LHCN-M2 (cell line): ENCODE results near the gene LRRTM2. TPM values are rescaled to one million over a fixed set of nuclear protein-coding genes. Genes with fewer than 3 reads are reported as not detected.

Experiments used
- DNase-seq: peaks from one replicate; pipeline ENCODE4 v3.0.0-alpha.2; 2012; ENCODE audit warnings: low read depth
- total RNA-seq: library from RNA; depleted of rRNA; stranded (reverse); fragments of >200 nt; gene quantifications from 2 replicates; pipeline ENCODE4 v1.2.3, GENCODE V29; 2014

Gene LRRTM2
- total RNA-seq, 1 experiment from 2014 or later, result under 0.01 TPM

DNA sequence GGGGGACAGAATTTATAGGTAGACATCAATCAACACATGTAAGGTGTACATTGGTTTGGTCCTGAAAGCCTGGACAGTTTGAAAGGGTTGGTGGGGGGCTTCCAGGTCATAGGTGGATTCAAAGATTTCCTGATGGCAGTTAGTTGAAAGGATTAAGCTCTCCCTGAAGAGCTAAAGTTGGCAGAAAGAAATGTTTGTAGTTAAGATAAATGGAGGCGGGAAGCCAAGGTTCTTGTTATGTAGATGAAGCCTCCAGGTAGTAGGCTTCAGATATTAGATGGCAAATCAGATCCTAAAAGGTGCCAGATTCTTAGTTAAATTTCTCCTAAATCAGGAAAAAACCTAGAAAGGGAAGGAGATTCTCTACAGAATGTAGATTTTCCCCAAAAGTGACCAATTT lies 9.0 kb upstream of the LRRTM2 start:
- DNase-seq, result no peak

DNA sequence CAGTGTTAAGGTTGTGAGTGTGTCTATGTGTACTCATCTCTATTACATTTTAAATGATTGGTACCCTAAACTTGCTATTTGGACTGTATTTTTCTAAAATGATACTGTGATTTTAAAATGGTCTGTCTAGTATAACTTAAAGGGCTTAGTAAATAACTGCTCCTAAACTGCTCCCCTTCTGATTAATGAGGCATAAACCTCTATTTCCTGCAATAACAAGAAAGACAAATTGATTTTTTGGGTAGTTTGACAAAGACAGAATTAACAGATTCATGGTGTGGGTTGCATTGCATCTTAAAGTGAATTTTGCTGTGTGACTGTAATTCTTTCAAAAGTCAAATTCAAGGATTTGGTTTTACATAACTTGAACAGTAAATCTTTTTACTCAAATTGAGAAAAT lies 8.1 kb upstream of the LRRTM2 start:
- no peak for DNase-seq

DNA sequence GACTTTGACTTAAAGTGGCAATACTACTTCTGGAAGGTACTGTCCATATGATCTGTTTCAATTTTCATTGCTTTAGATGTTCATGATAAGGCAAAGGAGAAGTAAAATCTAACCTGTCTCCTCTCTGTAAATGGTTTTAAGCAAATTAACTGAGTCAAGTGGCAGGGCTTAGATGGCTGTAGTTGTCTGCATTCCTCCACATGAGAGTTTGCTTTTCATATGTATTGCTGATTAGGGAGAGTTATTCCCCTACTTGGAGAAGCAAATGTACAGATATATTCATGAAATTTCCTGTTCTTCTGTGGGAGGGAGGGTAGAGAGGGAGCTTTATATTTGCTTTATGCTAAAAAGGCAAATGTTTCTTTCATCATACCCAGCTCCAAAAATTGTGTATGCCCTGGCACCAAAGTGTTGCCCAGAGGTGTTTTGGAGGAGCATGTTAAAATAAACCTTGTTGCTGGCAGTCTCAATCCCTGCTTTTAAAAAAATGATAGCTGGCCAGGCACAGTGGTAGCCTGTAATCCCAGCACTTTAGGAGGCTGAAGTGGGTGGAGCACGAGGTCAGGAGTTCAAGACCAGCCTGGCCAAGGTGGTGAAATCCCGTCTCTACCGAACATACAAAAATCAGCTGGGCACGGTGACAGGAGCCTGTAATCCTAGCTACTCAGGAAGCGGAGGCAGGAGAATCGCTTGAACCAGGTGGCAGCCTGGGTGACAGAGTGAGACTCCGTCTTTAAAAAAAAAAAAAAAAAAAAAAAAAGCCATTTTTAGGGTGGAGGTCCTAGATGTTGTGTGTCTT lies 3.5 kb upstream of the LRRTM2 start:
- DNase-seq, result no peak

DNA sequence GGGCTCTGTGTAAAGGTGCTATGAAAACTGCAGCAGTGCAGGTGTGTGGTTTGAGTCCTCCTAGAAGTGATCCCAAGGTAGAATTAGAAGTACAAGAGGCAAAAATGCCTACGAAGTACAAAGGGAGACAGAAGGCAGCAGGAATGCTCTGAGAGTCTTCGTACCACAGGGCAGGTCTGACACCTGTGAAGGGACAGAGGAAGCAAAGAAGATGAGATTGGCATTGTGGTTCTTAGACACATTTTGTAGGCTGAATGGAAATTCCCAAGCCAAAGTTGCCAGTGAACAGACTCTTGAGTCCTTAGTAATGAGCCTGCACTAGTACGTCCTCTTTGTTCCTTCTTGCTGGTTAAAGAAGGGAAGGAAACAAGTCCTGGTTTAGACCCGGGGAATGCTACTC lies 1.7 kb upstream of the LRRTM2 start:
- no peak for DNase-seq

DNA sequence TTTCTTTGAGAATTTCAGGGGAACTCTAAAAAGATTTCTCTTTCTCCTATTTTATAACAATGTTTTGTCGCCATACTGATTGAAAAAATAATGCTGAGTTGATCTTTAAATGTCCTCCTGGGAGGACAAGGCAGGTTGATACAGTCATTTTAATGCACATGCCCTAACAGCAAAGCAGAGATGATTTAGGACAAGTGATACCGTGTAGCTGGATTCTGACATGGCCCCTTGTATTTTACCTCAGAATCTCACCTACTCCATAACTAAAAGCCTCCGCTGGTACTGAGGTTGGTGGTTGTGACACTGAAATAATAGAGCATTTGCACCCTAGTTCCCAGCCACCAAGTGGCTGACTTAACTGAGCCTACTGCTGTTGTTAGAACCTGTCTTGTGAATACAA lies 811 bp upstream of the LRRTM2 start:
- DNase-seq, result no peak

DNA sequence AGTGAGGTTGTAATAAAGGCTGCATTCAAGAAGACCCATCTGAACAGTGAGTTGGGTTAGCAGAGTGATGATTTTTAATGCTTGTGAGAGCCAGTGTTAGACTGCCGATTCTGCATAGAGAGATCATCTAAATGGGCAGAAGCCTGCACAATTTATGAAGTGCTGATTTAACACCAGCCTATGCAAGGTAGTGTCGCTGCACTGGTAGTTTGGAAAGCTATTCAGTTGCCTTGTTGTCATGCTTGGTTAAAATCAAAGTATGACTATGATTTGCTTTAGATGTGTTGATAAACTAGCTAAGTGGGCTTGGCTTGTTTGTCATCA lies 379 bp upstream of the LRRTM2 start:
- DNase-seq, result no peak

DNA sequence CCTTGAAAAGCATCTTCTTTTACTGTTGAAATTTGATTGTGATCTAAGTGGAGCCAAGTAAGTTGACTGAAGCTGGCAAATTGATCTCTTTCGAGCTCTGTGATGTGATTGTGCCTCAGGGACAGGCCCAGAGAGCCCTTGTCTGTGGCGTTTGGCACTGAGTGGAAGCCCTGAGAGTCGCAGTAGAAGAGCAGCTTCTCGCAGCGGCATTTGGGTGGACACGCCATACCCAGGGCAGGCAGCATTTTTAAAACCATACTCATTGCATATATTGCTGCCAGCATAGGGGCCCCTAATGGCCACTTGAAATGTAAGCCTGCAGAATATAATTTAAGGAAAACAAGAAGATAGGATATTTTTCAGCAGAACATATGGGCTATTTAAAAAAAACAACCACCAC lies 894 bp downstream of the LRRTM2 start:
- DNase-seq, result no peak

DNA sequence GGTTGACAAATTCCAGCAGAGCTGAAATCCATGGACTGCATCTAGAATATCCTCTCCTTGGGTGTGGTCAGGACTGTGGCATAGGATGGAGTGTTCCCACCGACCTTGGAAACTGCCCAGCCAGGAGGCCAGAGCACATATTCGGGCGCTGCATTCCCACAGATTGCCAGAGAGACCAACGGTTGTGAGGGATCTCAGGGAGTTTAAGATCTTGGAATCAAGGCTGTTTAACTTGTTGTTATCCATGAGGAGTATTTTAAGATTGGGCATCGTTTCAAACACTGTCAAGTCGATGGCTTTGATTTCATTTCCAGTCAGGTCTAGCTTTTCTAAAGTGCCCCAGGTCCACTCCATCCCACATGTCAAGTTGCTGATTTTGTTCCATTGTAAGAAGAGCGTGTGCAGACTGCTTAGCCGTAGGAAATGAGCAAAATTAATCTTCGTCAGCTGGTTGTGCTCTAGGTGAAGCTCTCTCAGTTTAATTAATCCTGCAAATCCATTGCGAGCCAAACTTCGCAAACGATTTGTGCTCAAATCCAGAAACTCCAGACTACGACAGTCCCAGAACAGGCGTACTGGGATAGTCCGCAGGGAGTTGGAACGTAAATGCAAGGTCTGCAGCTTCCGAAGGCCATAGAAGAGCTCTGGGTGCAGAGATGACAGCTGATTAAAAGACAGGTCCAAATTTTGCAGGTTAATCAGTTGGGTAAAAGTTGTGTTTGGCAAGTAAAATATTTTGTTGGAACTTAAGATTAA lies 1.5 kb downstream of the LRRTM2 start:
- DNase-seq, result no peak

DNA sequence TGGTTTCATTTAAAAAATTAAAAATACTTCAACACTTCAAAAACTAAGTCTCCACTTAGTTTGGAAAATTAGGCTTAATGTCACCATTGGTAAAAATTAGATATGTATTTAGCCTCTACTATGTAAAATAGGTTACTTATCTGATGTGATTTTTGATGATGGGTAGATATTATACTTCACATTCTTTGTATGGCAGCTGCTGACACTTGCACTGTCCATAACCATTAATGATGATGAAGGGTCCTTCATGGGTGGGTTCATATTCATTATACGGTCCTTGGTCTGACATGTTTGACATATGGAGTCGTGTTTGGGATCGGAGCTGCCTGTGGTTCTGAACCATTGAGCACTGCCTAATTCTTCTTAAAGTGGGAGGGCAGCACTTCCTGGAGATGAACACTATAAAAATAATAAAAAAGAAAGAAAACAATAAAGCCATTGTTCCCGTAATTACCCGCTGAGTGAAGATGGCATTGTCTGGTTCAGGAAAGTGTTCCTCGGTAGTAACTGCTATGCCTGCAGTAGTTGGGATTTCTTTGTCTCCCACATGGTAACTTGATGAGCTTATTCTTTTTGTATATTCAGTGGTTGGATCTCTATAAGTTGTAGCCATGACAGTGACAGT lies 2.2 kb downstream of the LRRTM2 start:
- DNase-seq, result no peak

DNA sequence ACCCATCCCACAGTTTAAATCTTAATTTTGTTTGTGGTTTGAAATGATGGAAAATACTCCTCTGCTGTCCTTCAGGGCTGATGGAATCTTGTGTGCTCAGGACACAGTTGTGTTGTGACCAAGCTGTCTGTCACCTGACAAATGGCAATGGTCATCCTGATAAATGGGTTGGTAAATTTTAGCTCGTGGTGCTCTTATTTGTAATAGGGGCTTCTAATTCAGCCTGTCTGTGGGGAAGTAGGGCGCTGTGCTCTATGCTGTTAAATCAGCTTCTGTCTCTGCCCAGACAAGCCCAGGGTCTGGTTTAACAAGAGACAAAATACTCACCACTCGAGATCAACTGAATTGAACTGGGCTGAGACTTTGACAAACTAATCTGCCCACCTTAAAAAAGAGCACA lies 4.5 kb downstream of the LRRTM2 start:
- DNase-seq, result peak; percentile 18

DNA sequence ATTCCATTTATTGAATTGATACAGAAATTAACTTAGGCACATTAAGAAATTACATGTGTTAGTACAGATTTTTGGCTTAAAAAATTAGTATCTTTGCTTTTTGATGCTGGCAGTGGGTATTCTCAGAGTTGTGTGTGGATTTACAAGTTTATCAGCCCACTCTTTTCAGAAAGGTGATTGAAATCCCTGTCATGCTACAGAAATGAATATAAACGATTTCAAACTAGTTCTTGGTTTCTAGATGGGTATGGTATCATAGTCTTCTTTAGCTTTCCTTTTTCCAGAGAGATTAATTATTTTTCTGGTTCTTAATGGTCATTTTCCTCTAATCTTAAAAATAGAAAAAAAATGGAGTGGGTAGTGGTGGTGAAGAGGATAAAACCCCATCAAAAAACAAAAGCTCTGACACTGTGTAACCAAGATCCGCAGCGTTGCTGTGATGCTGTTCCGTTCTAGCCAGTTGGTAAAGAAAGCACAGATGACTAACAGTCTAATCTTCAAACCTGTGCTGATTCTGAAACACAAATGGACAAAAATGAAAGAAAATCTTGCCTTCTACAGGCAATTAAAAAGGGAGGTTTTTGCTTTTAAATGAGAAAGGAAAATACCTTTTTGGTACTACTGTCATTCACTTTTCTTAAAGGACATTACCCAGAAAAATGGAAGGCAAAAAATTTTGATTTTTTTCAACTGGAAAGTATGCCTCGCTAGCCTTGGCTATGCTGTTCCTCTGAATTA lies 5.2 kb downstream of the LRRTM2 start:
- peak; percentile 64 for DNase-seq

DNA sequence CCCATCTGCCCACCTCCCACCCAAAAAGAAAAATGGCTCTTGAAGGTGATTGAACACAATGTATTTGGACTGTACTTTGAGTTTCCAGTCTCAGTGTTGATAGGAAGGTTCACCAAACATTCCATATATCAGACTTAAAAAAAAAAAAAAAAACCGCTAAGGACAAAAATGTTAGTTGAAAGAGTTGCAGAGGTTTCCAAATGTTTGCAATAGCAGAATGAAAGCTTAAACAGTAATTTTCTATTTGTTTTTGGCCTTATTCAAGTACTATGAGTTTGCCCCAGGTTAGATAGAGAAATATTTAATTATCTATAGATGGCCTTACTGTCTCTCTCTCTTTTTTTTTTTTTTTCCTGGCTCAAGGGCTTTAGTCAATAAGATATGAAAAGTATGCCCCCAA lies 6.1 kb downstream of the LRRTM2 start:
- no peak for DNase-seq

DNA sequence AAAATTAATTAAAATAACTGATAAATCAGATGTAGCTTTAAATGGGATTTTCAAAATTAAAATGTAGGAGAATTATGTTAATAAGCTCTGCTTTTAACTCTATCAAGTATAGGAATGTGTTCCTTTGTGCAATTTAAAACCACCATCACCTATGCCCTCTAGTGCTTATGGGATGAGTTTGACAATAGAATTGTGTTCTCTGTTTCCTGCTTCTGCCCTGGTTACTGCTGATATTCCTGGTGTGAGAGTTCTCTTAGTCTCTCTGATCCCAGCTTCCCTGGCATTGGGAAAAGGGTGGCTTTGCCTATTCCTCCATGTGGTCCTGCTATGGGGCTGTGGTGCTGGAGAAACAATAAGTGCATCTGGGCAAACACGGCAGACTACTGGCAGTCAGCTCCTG lies 8.1 kb downstream of the LRRTM2 start:
- DNase-seq, result no peak

DNA sequence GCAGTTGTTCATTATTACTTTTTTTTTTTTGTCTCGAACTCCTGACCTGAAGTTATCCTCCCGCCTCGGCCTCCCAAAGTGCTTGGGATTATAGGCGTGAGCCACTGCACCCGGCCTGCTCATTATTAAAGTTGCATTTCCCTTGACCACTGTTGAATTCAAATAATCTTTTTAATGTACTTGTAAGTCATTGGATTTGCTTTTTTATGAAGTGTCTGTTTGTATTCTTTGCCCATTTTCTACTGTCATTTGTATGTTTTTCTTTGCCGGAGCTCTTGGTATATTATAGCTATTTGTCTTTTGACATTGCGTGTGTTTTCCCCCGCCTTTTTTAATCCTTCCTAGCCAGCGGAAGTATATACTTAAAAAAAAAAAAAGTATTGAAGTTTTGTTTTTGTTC lies 22.0 kb downstream of the LRRTM2 start:
- no peak for DNase-seq

DNA sequence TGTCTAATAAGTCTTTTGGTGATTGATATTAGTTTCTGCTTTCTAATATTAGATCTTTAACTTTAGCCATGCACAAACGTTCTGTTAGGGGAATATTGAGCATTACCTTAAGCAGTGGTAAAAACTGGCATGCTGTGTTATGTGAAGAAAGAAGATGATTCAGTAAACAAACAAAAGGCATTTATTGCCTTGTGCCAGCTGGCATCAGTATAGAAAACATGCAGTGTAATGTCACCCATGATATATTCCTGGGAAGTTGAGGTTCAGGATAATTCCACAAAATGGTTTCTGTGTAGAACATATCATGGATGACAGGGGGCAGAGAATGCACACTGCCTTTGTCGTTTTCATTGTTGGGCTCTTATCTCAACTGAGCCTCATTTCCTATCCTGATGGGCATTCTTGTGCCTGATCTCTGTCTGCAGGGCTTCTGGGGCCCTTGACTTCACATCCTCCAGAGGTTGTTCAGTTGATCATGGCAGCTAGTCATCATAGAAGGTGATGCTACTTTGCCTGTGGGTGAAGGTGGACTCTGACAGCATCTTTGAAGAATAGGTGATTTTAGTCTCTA lies 24.2 kb downstream of the LRRTM2 start:
- DNase-seq, result peak; percentile 35

DNA sequence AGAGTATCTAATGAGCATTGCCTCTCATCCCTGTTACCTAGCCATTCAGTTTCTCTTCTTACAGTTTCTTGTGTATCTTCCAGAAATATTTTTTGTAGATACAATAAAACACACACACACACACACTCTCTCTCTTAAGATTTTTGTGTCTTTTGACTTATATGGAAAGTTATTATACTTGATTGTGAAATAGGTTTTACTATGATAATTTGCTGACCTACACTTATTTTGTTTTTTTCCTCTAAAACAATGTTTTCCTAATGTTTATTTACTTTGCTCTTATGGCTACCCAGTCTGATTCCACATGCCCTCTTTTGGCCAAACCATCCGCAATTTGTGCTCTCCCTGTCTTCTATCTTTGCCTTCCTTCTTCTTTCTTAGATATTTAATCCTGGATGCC lies 25.3 kb downstream of the LRRTM2 start:
- DNase-seq, result no peak

DNA sequence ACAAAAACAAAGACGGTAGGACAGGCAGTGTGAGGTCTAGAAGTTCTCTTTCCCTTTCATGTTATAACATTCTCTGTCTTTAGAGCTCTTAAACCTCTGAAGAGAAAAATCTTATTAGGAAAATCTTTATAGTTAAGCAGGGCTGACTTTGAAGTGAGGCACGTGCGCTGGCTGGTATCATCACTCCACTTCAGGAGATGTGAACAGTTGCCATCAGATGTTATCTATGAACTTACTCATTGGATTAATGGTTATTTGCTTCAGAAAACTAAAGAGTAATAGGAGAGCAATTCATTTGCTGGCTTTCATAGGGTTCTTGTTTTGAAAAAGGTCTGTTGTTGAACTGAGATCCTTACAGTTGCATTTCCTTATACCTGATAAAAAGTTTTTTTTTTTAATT lies 25.7 kb downstream of the LRRTM2 start:
- DNase-seq, result no peak

DNA sequence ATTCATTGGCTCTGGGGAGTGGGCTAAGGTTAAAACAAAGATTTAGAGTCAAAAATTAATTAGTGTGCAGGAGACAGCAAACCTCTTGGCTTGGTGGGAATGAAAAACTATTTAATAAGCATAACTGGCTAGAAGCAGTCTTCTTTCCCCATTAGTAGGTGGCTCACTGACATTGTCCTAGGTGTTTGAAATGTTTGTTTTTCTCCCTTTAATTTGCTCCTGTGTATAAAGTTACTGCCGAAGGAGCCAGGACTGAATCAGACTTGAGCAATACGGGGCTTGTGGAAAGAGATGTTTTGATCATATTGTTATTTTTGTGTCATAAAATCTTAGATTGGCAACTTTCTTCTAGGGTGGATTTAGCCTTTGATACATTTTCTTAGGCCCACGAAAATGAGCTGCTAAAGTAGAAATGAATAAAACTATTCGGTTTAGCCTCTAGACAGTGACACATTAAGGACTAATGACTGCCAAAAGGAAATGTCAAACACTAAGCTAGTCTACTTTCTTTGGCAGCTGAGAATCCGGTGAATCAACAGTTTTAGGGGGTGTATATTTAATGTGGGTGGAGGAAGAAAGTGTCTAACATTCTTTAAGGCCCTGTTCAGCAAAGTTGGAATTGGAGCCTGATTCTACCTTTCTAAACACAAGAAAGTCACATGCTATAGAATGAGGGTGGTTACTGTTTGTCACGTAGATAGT lies 30.2 kb downstream of the LRRTM2 start:
- DNase-seq, result peak; percentile 87

DNA sequence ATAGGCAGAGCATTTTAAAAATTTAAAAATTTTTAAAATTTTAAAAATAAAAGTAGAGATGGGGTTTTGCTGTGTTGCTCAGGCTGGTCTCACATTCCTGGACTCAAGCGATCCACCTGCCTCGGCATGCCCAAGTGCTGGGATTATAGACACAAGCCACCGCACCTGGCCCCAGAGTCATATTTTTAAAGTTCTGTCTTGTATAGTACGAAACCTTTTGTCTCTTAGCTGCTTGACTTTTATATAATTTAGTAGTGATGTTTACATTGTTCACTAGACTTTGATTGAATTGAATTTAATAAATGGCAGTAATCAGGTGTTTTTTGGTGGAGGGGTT lies 31.0 kb downstream of the LRRTM2 start:
- no peak for DNase-seq

DNA sequence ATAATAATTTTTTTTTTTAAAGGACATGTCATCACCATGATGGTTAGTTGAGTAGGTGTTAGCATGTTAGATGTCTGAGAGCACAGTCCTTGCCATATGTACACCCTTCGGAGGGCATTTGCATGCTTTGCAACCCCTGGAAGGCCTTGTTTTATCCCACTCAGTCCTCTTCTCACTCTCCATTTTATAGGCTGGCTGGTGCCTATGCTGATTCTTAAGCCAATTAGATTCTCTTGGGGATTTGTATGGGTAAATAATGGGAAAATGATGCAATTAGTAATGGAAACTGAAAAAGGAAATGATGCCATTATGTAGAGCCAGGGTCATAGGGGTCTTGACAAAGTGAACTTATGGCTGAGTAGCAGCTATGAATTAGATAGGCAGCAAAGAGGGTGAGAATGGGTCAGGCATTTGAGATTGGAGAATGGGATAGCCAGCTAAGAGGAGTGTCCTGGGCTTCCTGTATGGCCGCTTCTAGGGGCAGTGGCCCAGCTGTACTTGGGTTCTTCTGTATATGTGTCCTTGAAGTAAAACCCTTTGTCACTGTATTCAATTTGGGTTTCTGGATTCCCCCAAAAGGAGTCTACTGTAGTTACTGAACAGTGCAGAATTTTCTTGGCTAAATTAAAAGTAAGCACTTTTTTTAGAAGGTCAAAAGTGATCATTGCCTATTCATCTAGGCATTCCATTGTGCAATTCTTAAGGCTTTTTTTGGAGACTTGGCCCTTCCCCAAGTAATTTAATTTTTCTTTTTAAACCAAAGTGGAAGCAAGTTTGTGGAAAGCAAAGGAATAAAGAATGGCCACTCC lies 31.6 kb downstream of the LRRTM2 start:
- no peak for DNase-seq

DNA sequence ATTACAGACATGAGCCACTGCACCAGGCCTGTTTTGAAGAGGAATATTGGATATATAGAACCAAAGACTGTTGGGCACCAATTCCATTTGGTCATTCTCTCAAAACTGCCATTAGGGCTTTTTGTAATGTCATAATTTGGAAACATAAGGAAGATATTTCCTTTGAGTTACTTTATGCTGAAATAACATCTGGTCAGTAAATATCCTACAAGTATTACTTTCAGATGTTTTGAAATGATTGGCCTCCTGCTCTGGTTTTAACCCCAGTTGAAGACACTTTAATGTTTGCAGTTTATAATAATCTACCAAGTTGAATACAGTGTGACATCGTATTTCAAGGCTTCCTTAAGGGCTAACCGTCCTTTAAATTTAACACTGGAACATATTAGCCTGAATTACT lies 33.6 kb downstream of the LRRTM2 start:
- DNase-seq, result no peak
